GM19035 (cell line): ENCODE measurements around the gene NECAB3.
"Not testable (repeated sequence)": the region's sequence is repeated elsewhere in the genome, so short reads cannot be mapped to it uniquely, and the experiment has no call there.

Experiments used
- ATAC-seq: cut with Tn5 transposase; IDR thresholded peaks from one replicate; pipeline ENCODE4 v1.9.1; 2021; ENCODE audit not compliant: unreplicated experiment

Gene NECAB3

GRCh38 chr20:33674294-33675135 lies at the start of gene NECAB3:
TSS of gene NECAB3 (minus strand) at chr20:33674428. CDS start at chr20:33674352, 76 bp downstream.
- ATAC-seq: peak; percentile 66

- ATAC-seq: no peak
Observed at GRCh38 chr20:33721391-33722140, 47.3 kb upstream of the NECAB3 start.

GRCh38 chr20:33719989-33720709 lies 45.9 kb upstream of the NECAB3 start, which contains the start of gene PXMP4:
TSS of gene PXMP4 (minus strand) at chr20:33720310. CDS start at chr20:33720207, 103 bp downstream.
- ATAC-seq: peak; percentile 95

- no peak for ATAC-seq
Observed at GRCh38 chr20:33719277-33719988, 45.2 kb upstream of the NECAB3 start.

GRCh38 chr20:33716498-33716897 lies 42.3 kb upstream of the NECAB3 start:
- ATAC-seq: no peak

- ATAC-seq: no peak
Observed at GRCh38 chr20:33713865-33714367, 39.7 kb upstream of the NECAB3 start.

- ATAC-seq: no peak
Observed at GRCh38 chr20:33711446-33711738, 37.2 kb upstream of the NECAB3 start.

GRCh38 chr20:33710681-33711445 lies 36.6 kb upstream of the NECAB3 start:
- no peak for ATAC-seq

GRCh38 chr20:33709905-33710541 lies 35.8 kb upstream of the NECAB3 start:
- ATAC-seq: no peak

GRCh38 chr20:33709398-33709797 lies 35.2 kb upstream of the NECAB3 start:
- ATAC-seq: no peak

- no peak for ATAC-seq
Observed at GRCh38 chr20:33707668-33708067, 33.4 kb upstream of the NECAB3 start.

- no peak for ATAC-seq
Observed at GRCh38 chr20:33704197-33704924, 30.1 kb upstream of the NECAB3 start.

- no peak for ATAC-seq
Observed at GRCh38 chr20:33703498-33704137, 29.4 kb upstream of the NECAB3 start.

- ATAC-seq: no peak
Observed at GRCh38 chr20:33702861-33703260, 28.6 kb upstream of the NECAB3 start.

GRCh38 chr20:33701629-33702450 lies 27.6 kb upstream of the NECAB3 start:
- ATAC-seq: no peak

GRCh38 chr20:33700696-33701441 lies 26.6 kb upstream of the NECAB3 start:
- ATAC-seq: not testable (repeated sequence)

GRCh38 chr20:33698966-33699365 lies 24.7 kb upstream of the NECAB3 start:
- ATAC-seq: not testable (repeated sequence)
